ENCODE results near the gene RNF224.
A peak's percentile ranks its signal among the peaks of the same experiment; 100 is the strongest.

The RNF224 gene

GRCh38 chr9:137216188-137216965, 10.9 kb upstream of the RNF224 start:
- DNase-seq: no peak

DNA sequence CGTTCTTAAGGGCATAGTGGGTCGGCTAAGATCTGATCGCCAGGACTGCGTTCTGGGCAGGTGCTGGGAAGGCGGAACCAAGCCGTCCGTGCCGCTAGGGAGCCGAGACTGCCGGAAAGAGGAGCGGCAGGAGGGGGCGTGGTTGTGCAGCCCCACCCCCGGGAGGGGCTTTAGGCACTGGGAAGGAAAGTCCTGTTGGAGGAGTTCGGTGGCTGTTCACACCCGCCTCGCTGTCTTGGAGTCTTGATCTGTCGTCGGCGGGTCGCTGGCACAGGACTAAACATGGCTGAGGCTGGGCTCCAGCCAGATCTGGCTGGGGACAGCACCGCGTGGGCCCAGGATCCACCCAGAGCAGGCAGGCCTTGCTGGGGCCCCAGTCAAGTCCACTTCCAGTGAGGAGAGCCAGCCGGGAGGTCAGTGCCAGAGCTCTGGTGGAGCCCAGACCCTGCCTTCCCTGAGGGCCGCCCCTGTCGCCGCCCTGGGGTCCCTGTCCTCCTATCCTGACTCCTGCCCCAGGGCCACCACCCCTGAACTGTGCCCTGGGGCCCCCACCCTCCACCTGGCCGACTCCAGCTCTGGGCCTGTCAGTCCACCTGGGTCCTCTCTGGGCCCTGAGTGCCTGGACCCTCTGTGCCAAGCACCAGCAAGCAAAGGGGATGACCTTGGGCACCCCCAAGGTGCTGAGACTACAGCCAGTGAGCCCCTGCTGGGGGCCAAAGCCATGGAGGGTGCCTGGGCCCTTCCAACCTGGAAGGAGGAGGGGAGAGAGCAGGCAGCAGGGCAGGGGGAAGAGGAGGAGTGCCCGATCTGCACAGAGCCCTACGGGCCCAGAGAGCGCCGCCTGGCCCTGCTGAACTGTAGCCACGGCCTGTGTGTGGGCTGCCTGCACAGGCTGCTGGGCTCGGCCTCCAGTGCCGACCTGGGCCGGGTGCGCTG, 9.8 kb upstream of the RNF224 start:
- DNase-seq: no peak

DNA sequence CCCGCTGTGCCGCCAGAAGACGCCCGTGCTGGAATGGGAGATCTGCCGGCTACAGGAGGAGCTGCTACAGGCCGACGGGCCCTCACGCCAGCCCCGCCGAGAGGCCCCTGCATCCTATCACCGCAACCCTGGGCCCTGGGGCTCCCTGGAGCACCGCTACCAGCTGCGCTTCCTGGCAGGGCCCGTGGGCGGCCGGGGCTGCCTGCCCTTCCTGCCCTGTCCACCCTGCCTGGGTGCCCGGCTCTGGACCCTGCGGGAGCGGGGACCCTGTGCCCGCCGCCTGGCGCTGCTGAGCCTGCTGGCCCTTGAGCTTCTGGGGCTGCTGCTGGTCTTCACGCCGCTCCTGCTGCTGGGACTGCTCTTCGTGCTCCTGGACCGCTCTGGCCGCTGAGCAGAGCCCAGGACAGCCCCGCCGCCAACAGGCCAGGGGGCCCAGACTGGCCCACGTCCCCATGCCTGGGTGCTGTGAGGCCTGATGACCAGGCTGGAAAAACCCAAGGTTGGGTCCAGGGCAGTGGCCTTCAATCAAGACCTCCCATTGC, 9.0 kb upstream of the RNF224 start:
- no peak for DNase-seq

DNA sequence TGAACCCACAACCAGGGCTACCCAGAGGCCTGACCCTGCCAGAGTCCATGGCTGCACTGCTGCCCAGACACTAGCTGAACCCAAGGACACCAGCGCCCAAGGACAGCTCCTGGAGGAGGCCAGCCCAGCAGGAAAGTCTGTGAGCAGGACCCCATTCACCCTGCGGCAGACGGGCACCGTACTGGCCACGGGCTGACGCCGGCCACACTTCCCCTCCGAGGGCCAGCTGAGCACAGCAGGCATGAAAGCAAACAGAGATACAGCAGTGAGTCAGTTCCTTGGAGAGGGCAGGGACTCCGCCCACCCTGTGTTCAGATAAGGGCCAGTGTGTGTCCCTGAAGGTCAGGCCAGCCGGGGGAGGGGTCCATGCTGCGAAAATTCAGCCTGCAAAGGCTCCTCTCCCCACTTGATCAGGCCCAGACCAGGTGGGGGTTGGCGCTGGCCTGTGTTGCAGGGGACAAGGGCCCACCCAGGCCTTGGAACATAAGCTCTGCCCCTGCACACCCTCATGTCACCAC, 8.5 kb upstream of the RNF224 start:
- no peak for DNase-seq

DNA sequence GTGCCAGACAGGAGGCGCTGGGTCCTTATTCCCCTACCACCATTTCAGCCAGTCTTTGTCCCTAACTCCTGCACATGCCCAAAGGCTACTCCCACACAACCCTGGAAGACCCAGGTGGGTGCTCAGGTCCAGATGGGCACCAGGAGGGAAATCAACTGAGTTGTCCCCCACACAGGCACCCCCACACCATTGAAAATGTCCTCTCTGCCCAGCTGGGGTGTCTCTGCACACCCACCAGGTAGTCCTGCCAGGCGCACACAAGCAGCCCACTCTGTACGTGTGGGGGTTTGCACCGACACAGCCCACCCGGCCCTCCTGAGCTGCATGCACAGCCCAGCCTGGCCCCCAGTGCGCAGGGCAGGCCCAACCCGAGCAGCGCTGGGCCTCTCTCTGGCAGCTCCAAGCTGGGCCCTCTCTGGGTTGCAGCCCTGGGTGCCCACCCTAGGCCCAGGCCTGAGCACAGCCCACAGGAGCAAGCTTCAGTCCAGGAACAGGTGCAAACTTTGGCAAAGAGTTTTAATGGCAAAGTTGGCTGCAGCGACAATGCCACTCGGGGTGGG, 7.5 kb upstream of the RNF224 start:
- no peak for DNase-seq

GRCh38 chr9:137220317-137221094, 6.8 kb upstream of the RNF224 start:
- no peak for DNase-seq

GRCh38 chr9:137221095-137221505, 6.2 kb upstream of the RNF224 start:
- DNase-seq: no peak

DNA sequence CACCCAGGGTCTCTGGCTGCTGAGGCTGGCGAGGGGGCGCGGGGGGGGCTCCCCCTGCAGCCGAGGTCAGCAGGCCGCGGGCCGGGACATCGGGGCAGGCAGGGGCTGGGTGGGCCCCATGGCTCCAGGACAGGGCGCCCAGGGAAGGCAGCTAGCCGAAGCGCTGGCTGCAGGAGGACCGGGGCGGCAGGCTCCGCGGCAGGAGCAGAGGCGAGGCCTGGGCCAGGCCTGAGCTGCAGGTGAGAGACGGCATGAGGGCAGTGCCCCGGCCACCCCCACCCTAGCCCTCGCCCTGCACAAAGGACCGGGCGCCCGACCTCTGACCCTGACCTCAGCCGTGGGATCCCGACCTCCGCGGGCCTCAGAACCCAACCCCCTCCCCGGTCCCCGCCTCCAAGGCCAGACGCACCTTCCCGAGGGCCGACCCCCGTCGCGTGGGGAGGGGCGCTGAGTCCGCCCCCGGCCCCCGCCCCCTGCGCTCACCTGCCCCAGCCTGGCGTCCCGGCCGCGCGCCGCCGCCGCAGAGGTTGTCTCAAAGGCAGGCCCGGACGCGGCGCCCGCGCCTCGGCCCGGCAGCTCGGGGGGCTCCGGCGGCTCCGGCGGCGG, 5.7 kb upstream of the RNF224 start:
- DNase-seq: no peak

DNA sequence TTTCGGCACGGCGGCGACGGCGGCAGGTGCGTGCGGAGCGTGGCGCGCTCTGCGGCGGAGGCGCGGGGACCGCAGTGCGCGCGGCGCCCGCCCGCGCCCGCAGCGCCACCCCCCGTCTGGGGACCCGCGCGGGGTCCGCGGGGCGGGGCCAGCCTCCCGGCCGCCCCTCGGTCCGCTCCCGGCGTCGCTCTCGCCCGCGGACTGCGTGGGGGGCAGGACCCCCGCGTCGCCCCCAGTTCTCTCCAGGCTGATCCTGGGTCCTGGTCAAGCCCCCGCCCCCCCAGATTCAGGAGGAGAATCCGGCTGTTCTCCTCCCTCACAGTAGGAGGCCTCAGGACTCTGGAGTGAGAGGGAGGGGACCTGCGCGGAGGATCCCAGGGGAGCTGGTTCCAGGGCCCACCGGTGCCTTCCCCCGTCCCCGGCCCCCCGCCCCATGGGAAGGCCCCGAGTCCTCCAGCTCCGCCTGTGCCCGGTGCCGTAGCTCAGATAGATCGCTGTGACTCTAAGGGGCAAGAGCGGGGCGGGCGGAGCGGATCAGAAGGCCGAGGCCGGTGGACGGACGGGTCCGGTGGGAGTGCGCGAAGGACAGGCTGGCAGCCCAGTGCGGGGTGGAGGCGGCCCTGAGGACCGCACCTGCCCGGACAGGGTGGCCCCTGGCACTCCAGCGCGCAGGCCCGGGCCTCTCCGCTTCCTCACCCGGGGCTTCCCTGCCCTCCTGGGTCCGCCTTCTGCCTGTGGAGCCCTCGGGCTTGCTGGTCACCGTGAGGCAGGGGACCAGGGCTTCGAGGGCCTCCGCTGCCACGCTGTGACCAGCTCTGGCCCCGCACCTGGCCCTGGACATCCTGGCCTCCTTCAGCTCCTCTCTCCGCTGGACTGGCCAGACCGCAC, 4.9 kb upstream of the RNF224 start, which contains the start of gene RNF208:
RNF208 (minus strand) TSS at position 51 of the 888 bp plus-strand sequence. CDS start 1,028 bp downstream, outside the sequence.
- no peak for DNase-seq

DNA sequence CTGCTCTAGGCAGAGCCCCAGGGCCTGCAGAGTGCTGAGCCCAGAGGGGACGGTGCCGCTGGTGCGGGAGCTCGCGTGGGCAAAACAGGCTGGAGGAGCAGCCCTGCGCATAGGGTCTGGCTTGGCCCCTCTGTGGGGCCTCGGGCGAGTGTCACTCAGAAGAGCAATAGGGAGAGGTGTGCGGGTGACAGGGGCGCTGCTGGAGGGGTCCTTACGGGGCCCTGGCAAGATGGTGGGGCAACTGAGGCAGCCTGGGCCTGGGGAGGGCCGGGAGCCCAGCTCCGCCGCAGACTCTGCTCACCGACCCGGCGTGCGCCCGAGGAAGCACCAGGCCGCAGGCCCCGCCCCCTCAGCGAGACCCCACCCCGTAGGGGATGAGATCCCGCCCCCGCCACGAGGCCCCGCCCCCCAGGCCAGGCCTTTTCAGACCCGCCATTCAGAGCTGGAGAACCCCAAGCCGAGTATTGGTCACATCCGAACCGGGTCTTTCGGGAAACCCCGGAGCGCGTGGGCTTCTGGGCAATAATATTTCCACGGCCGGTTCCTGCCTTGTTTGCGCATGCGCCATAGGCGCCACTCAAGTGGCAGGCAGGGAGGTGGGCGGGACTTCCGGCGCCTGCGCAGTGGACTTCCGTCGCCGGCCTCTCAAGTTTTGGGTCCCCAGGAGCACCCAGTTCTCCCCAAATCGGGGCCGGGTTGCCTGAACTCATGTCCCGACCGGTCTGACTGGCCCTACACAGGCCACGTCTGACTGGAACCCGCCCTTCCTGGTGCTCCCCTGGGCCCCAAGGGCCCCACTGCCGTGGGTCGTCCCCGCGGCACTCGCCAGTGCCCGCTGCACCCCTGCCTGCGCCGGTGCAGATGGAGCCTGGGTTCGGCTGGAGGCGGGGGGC, 4.0 kb upstream of the RNF224 start:
- peak; percentile 99 for DNase-seq

GRCh38 chr9:137224830-137225694, 2.2 kb upstream of the RNF224 start, which contains the start of gene CYSRT1:
CYSRT1 (plus strand) TSS chr9:137225174; CDS start chr9:137225622, 448 bp downstream.
- peak; percentile 33 for DNase-seq

GRCh38 chr9:137225699-137226331, 1.5 kb upstream of the RNF224 start:
- no peak for DNase-seq

DNA sequence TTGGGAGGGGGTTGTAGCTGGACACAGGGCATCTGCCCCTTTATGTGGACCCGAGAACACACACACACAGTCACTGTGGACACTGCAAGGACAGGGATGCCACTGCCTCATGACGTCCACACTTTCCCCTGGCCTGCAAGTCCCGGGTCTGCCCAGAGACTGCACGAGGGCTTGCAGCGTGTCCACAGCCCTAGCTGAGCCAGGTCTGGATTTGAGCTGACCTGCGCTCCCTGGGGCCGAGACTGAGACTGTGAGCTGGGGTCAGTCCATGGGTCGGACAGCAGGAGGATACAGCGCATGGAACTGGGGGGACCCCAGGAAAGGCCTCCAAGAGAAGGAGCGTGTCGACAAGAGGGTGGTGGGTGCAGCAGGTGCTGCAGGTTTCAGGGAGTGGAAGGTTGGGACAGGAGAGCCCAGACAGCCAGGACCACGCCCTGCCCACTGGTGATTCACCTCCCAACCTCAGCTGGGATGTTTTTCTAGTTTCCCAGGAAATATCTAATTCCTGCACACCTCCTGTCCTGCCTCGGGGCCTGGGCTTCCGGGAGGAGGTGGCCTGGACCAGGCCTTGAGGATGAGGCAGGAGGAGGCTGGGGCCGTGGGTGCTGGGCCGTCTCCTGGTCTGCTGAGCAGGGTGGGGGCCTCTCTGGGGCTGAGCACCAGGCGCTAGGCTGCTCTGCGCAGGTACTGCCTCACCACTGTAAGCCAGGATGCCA, 806 bp upstream of the RNF224 start:
- no peak for DNase-seq

GRCh38 chr9:137227853-137228505, 677 bp downstream of the RNF224 start:
- DNase-seq: no peak

- no peak for DNase-seq
Measured at GRCh38 chr9:137228506-137228967, 1.2 kb downstream of the RNF224 start.

All from stimulated activated CD4-positive, alpha-beta T cell treated with anti-CD3 and anti-CD28 coated beads, Interleukin-1b, Interleukin-23, amount 100 ng/mL, for 48 hours (primary cell).